ENCODE data around the gene PYROXD2.

DNA sequence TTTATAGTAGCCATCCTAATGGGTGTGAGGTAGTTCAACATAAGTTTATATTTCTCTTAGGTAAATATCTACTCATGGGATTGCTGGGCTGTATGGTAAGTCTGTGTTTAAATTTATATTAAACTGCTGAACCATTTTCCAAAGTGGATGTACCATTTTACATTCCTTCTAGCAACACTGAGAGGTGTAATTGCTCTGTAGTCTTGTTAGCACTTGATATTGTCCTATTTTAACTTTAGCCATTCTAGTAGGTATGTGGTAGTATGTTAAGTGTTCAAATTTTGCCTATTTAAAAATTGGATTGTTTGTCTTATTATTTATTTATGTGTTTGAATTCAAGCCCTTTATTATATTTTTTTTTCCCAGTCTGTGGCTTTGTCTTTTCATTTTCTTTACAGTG is 34.3 kb upstream of the PYROXD2 start:
- TF ChIP-seq, protein P1, sequence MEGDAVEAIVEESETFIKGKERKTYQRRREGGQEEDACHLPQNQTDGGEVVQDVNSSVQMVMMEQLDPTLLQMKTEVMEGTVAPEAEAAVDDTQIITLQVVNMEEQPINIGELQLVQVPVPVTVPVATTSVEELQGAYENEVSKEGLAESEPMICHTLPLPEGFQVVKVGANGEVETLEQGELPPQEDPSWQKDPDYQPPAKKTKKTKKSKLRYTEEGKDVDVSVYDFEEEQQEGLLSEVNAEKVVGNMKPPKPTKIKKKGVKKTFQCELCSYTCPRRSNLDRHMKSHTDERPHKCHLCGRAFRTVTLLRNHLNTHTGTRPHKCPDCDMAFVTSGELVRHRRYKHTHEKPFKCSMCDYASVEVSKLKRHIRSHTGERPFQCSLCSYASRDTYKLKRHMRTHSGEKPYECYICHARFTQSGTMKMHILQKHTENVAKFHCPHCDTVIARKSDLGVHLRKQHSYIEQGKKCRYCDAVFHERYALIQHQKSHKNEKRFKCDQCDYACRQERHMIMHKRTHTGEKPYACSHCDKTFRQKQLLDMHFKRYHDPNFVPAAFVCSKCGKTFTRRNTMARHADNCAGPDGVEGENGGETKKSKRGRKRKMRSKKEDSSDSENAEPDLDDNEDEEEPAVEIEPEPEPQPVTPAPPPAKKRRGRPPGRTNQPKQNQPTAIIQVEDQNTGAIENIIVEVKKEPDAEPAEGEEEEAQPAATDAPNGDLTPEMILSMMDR (IDR thresholded peaks at IDR 0.05; ENCODE audit: control extremely low read depth in 1 of 3, insufficient read depth in 1 of 3, low read depth in 1 of 3, low read length in 3 of 3) = no peak
- TF ChIP-seq, protein P2, sequence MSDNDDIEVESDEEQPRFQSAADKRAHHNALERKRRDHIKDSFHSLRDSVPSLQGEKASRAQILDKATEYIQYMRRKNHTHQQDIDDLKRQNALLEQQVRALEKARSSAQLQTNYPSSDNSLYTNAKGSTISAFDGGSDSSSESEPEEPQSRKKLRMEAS (IDR thresholded peaks at IDR 0.05) = no peak
- TF ChIP-seq TEAD4 (IDR thresholded peaks at IDR 0.05; ENCODE audit: low read depth, low read length) (no peak), YY1 (IDR thresholded peaks at IDR 0.05; ENCODE audit: low read depth, low read length) (no peak), JUND (IDR thresholded peaks at IDR 0.05; ENCODE audit: low read length) (no peak)

All from H1 (cell line).